HG03108 (cell line): ENCODE data around the gene CFAP157.
A peak's percentile ranks its signal among the peaks of the same experiment; 100 is the strongest.

ENCODE experiments used
- ATAC-seq: cut with Tn5 transposase; IDR thresholded peaks from one replicate; pipeline ENCODE4 v1.9.1; 2021; ENCODE audit warnings: moderate library complexity; ENCODE audit not compliant: unreplicated experiment

The CFAP157 gene

DNA sequence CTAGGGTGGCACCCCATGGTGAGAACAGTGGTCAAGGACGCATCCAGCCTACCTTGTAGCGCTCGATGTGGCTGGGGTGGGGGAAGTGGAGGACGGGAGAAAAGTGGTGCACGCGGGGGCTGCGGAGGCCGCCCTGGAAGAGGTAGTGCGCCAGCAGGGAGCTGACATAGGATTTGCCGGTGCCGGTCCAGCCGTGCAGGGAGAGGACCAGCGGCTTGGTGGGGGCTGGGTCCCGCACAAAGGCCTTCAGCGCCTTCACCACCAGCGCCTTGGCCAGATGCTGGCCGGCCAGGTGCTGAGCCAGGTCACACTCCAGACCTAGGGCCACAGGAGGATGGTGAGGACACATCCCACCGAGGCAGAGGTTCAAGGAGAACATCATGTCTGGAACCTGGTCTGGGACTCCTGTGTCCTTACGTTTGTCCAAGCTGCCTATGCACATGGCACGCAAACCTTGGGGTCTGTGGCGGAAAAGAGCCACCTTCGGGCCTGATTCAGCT lies 27.5 kb downstream of the CFAP157 start:
- ATAC-seq, result no peak

DNA sequence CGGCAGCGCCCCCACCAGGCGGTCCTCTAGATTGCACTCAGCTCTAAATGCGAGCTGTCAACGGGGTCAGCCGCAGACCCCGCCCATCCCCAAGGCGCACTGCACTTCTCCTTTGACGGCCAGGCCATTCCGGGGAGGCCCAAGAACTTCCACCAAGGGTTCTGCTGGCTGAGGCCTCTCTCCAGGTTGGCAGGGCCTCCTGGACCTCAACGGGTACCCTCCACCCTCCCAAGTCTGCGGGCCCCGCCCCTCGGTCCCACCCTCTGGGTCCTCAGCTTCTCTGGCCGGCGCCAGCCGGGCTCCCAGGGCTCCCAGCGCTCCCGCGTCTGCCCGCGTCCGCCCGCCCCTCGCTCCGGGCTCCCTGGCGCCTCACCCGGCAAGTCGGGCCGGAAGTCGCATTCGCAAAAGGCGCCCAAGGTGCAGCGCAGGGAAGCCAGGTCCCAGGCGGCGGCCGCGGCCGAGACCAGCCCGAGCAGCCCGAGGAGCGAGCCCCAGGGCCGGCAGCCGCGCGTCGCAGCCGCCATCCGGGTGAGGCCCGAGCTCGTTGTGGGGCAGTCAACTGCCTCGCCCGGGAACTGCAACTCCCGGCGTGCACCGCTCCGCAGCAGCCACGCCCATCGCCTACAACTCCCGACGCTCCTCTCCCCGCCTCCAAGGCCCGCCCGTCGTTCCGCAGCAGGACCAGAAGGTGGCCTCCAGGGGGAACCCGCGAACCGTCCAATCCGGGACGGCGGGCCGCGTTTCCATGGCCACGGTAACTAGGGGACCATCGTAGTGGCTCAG lies 28.1 kb downstream of the CFAP157 start, which contains the start of gene TOR2A:
Gene TOR2A (minus strand): TSS at position 548 of the 783 bp plus-strand sequence. CDS start 24 bp downstream, at position 524.
- peak; percentile 83 for ATAC-seq

DNA sequence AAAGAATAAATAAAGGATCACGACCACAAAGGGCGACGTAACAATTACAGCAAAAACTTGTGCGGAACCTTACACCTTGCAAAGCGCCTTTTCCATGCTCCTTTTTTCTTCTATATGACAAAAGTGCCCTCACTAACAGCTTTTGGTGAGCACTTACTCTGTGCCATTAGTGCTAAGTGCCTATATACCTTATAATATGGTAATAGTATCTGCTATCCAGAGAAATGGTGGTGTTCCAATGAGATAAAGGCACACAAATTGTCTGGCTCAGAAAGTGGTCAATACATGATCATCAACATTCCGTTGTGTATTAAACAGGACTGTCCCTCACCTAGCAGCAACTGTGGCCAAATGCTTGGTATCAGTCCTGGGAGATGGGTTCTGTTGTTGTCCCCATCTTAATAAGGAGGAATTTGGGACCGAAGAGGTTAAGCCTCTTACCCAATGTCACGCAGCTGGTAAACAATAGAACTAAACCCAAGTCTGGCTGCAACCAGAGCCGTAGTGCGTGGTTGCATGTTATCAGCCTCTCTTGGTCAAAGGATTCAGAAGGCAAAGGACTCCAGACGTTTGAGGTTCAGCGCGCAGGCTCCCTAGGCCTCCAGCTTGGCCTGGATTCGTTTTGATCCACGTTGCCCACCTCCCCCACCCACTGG lies 28.9 kb downstream of the CFAP157 start:
- ATAC-seq, result peak; percentile 8

DNA sequence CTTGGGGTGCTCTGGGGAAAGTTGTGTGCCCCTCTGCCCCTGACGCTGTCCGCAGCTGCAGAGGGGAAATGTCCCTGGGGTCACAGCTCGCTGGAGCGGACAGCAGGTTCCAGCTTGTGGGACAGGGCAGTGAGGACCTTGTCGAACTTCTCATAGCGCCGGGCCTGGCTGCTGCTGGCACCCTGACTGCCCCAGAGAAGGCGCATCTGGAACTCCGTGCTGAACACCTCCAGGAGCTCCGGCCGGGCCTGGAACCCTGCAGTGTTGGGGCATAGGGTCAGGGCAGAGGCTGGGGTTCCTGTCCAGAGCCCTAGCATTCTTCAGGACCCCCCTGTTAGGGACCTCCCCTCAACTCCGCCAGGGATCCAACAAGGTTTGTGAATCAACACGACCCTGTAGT lies 31.9 kb downstream of the CFAP157 start:
- no peak for ATAC-seq

DNA sequence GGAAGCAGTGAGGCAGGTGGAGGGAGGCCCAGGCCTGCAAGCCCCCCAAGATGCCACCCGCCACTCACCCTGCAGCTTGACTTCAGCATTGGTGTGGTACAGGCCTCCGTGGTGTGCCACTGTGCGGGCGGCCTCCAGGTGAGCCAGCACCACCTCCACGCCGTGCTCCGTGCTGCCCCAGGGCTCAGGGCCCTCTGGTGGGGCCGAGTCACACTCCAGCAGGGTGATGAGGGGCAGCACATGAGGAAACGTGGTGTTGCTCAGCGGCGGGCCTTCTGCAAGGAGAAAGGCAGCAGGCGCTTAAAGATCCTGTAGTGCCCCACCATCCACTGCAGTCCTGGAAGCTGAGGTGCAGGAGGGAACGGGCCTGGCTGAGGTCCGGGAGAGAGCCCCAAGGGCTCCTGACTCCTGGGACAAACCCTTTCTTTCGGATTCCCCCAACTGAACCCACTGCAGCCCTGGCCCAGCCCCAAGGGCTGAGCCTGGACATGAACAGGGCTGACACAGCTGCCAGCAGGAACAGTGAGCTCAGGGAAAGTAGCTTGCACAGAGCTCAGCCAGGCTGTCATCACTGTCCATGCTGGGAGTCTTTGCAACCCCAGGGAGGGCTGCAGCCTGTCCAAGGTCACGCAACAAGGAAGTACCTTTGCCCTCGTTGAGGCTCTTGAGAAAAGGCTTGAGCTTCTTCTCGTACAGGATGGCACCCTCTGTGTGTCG lies 33.0 kb downstream of the CFAP157 start:
- ATAC-seq, result no peak

DNA sequence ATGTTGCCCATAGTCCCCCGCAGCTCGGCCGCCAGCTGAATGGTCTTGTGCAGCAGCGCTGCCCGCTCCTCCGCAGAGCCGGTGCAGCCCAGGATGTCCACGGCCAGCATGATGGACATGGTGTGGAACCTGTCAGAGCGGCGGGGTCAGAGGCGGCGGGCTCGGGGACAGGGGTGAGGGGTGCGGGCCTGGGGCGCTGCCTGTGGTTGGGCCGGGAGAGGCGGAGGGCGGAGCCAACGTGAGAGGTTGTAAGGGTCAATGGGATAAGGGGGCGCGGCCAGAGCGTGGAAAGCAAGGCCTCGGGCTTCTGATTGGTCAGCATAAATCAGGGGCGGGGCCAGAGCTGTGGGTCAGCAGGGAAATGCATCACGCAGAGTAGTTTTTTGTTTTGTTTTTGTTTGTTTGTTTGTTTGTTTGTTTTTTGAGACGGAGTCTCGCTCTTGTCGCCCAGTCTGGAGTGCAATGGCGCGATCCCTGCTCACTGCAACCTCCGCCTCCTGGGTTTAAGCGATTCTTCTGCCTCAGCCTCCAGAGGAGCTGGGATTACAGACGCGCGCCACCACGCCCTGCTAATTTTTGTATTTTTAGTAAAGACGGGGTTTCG lies 35.1 kb downstream of the CFAP157 start:
- no peak for ATAC-seq

DNA sequence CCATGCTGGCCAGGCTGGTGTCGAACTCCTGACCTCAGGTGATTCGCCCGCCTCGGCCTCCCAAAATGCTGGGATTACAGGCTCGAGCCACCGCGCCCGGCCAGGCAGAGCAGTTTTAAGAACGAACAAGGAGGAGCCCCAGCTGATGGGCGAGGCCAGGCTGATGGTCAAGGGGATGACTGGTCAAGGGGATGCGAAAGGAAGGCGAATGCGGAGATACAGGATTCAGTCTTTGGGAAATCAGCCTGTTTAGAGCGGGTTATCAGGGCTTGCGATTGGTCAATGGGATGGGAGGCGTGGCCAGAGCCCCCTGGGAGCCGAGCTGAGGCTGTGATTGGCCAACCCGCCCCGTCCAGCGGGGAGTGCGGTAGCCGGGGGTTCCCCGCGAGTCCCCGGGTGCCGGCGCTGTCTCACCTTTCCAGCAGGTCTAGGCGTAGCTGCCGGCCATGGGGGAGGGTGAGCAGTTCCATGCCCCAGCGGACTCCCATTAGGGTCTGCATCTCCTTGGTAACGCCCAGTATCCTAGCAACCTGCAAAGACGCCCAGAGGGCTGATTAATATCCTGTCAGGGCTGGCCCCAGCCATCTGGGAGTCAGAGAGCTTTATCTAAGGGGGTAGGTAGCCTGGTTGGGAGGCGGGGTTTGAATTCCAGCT lies 35.8 kb downstream of the CFAP157 start:
- no peak for ATAC-seq

DNA sequence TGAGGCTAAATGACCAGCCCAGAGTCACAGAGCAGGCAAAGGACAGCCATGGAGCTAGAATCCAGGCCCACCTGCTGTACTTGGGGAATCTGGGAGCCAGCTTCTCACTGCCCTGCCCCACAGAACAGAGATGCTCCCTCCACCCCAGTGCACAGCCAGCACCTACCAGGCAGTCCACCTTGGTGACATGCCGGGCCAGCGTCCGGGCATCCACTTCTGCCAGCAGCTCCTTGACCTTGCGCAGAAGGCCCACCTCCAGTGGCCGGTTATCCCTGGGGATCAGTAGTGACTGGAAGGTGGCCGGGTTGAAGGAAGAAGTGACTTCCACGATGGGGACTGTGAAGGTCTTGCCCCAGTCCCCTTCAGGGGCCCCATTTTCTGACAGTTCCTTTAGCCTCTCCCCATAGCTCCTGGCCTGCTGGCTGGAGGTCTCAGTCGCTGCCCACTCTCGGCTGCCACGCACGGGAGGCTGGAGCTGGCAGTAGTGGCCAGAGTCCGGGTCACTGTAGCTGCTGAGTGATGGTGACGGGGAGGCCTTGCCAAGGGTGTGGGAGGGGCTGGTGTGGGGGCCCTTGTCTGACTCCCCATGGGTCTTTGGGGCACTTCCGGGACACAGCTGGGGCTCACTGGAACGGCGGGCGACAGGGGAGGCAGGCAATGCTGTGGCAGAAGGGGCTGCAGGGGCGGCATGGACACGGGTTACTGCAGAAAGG lies 37.8 kb downstream of the CFAP157 start:
- no peak for ATAC-seq

DNA sequence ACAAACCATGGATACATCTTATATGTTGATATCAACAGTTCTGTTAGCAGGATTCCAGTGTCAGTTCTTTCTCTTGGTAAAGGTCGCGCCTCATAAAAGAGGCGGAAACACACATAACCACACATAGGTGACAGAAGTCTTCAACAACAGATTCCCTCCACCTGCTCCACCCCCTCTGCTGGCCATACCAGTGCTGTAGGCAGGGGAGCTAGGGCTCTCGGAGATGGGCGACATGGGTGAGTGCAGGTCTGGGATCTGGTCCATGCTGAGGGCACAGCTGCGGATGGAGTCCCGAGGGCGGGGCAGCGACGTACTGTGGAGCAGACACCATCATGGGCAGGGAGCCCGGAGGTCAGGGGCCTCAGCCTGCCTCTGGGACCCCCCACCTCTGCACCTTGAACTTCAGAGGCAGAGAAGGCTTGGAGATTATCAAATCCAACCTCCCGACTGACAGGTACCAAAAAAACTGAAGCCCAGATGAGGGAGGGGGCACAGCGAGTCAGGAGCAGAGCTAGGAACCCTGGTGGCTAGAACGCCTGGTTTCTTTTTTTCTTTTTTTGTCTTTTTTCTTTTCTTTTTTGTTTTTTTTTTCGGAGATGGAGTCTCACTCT lies 40.3 kb downstream of the CFAP157 start:
- no peak for ATAC-seq

DNA sequence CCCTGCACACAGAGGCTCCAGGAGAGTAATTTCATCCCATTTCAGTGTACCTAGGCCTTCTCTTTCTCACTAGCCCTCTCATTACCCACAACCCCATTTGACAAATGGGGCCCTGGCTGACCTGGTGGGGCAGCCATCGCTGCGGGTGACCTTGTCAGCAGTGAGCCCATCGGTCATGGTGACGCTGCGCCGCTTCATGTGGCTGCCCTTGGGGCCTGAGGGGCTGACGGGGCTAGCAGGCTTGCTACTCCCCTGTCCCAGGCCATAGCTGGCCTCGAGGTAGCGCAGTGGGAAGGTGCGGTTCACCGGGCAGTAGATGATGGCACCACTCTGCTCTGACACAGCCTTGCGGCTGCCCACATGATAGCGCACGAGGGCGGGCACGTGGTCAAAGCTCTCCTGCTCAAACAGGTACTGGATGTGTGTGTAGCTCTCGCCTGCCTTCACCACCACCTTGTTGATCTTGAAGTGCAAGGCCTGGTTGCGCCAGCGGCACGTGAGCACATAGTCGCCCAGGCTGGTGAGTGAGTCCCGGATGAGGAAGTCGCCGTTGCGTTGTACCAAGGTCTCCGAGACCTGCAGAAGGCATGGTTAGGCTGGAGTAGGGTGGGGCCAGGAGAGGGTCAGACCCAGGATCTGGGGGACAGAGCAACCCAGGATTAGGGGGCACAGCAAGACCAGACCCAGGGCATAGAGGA lies 42.5 kb downstream of the CFAP157 start:
- no peak for ATAC-seq

DNA sequence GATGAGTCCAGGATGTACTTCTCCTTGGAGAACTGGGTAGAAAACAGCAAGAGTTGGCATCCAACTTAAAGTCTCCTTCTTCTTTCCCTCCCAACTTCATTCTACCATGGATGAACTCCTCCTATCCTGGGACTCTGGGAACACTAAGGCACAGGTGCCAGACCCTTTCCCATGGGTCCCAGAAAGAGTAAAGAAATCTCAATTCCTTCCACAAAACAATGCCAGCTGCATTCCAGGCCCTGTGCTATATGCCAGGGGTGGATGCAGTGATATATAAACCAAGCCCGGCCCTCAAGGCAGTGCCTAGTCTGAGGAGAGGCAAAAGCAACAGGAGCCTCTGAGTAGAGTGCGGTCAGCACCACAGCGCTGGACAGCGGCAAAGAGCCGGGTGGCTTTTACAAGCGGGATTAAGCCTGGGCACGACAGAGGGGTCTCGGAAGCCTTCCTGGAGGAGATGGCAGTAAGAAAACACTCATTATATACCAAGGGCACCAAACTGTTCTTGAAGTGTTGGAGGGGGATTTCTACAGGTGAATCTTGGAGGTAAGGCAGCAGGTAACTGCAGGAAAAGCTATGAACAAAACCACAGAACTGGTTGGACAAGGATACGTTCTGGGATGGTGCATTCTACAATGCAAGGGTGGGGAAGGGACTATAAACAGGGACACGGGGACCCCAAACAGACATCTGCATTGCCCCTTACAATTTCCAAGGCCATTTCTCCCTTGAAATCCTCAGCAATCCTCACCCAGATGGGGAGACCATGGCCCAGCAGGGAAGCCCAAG lies 44.7 kb downstream of the CFAP157 start:
- no peak for ATAC-seq

DNA sequence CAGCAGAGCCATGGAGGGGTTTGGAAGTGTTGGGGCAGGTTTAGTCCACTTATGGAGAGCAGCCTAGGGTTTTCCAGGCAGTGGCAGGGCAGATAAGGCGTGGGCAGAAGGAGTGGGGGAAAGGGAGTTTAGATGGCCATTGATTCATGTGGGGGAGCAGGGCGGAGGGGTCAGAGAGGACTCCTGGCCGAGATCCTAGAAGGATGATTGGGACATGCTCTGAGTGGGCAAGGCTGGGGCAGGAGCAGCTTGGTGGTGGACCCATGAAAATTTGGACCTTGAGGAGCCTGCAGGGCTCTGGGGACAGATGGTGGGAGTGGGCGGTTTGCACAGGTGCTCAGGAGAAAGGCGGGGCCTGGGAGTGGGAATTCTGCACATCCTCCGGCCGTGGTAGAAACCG lies 46.4 kb downstream of the CFAP157 start:
- ATAC-seq, result no peak

DNA sequence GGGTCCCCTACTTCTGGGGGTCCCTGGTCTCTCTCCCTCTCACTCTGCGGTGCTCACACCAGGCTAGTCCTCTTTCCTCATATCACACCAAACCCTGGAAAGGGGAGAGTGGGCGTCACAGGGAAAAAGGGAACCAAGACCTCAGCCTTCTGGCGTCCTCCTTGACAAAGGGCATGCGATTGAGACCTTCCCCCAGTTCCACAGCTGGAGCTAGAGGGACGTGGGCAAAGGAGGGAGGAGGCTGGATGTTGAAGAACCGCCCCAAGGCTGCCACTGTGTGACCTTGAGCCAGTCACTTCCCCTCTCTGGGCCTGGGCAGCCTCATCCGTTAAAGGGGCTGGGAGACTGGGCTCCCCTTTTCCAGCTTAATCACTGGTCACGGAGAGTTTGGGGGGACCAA lies 46.8 kb downstream of the CFAP157 start:
- no peak for ATAC-seq

DNA sequence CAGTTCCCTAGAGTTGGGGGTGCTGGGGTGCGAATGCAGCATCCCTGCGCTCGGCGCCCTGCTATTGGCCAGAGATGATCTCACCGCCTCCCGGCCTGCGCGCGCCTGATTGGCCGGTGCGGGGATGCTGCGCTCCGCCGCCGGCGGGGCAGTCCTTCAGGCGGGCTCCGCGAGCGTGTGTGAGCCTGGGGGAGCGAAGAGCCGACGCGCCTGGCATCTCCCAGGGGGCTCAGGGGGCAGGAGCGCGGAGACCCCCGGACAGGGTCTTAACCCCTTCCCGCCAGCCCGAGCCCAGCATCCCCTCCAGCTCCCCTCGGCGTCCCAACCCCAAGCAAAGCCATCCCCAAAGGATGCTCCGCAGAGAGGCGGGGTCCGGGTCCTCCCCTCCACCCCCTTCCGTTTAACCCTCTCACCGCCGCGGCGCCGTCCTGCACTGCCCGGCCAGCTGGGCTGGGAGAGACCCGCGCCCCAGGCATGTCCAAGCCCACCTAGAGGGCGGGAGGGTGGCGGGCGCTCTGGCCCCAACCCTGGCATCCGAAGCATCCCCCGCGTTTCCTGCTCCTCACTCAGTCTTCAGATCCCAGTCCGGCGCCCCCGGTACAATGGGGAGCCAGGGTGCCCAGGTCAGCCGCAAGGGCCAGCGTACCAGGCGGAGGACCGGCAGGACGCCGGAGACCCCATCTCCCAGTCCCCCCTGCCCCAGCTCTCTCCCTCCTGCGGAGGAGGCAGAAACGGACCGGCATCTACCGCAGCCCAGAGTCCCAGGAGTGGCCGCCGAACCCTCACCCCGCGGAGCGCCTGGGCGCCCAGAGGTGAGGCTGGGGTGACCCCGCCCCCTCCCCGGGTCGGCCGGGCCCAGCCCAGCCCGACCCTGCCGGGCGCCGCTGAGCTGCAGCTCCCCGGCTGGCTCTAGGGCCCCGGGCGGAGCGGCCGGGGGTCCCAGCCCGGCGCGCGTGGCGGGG lies 47.6 kb downstream of the CFAP157 start:
- ATAC-seq, result no peak

DNA sequence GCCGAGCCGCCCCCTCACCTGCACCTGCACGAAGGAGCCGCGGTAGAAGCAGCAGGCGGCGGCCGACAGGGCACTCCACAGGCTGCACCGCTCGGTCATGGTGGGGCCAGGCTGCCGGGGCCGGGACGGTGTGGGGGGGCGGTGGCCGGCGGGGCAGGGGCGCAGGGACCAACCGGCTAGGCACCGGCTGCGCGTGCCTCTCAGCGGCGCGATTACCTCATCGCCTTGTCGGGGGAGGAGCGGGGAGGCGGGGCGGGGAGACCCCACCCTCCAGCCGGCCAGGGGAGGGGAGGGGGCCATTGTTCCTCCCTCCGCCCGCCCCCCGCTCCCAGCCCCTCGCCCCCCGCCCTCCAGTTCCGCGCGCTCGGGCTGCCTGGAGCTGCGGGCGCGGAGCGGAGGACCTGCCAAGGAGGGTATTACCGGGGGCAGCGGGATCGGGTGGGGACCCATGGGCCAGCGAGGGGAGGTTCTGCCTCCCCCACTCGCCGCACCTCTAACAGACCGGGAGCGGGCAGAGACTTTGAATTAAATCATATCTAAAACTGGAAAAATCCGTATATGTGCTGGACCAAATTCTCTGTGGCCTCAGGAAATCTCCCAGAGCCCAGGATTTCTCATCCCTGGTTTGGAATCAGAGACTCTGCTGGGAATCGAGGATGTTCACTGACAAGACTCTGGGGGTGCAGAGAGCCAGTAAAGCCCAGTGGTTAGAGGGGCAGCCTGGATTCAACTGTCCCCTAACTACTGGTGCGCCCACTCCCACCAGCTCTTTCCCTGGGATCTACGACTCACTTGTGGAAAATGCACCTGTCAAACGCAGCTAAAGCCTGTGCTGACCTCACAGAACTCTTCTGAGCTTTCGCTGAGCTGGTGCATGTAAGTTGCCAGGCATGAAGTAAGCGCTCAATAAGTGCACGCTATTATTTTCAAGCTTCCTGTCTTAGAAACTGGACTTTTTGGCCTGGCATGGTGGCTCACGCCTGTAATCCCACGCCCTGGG lies 48.6 kb downstream of the CFAP157 start:
- no peak for ATAC-seq

DNA sequence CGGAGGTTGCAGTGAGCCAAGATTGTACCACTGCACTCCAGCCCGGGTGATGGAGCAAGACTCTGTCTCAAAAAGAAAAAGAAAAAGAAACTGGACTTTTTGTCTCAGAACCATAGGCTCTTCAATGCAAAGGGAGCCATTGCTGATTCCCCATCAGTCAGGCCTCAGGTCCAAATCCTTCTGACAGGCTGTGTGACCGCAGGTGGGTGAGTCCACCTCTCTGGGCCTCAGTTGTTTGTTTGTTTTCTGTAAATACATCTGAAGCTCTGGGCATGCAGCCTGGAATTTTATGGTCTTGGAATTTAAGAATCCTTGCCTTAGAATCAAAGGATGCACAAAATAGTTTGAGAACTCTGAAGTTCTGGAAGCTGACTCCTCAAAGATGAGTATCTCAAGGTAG lies 49.4 kb downstream of the CFAP157 start:
- no peak for ATAC-seq
